PC-3 (cell line): Measurements from ENCODE around the gene SYT14. TPM values are rescaled to one million over a fixed set of nuclear protein-coding genes. Genes with fewer than 3 reads are reported as not detected.
A peak's percentile ranks its signal among the peaks of the same experiment; 100 is the strongest.

Experiments used
- ATAC-seq: fragments of 200-7000 bp; cut with Tn5 transposase; 2 replicates; pipeline ENCODE4 v1.9.1; 2020; ENCODE audit warnings: mild to moderate bottlenecking, moderate library complexity
- BruUV-seq: library from RNA; stranded (reverse); fragments of 400-500 nt; replicated peaks from 2 replicates; lab custom pipeline; 2021; lab: Mats Ljungman, UMichigan
- CTCF ChIA-PET: fragments of 300-600 bp; sonication (Branson Sonifier 250); formaldehyde crosslinking; loops from one replicate; lab custom pipeline; 2022; ENCODE audit warnings: antibody characterized with exemption; lab: Charles Lee
- POLR2A ChIA-PET: fragments of 300-600 bp; sonication (Branson Sonifier 250); formaldehyde crosslinking; loops from one replicate; lab custom pipeline; 2022; ENCODE audit warnings: antibody characterized with exemption; ENCODE audit not compliant: unreplicated experiment; lab: Charles Lee
- DNase-seq: peaks from one replicate; pipeline ENCODE4 v3.0.0-alpha.2; 2015
- H2AFZ ChIP-seq: fragments of 300-600 bp; sonication (generic); 2 replicates; pipeline ENCODE4 v1.6.0; 2016; ENCODE audit warnings: antibody characterized with exemption, low read length
- H3F3A ChIP-seq: fragments of 300-600 bp; sonication (generic); one replicate; pipeline ENCODE4 v1.6.0; 2017; ENCODE audit warnings: antibody characterized with exemption, low read length, control low read depth, mild to moderate bottlenecking; ENCODE audit not compliant: unreplicated experiment
- H3K27ac ChIP-seq: fragments of 300-600 bp; sonication (generic); 2 replicates; pipeline ENCODE4 v1.5.1; 2016; ENCODE audit warnings: mild to moderate bottlenecking, low read length
- H3K27me3 ChIP-seq: fragments of 300-600 bp; sonication (generic); 2 replicates; pipeline ENCODE4 v1.6.1; 2016; ENCODE audit warnings: low read length, mixed read lengths
- H3K36me3 ChIP-seq: fragments of 300-600 bp; sonication (generic); 2 replicates; pipeline ENCODE4 v1.6.1; 2016; ENCODE audit warnings: low read depth, mixed run types, low read length, mixed read lengths
- H3K4me1 ChIP-seq: fragments of 300-600 bp; sonication (generic); 2 replicates; pipeline ENCODE4 v1.5.1; 2016; ENCODE audit warnings: low read length; ENCODE audit not compliant: insufficient read depth
- H3K4me2 ChIP-seq: fragments of 300-600 bp; sonication (generic); 2 replicates; pipeline ENCODE4 v1.6.0; 2016; ENCODE audit warnings: low read length
- H3K4me3 ChIP-seq: fragments of 300-600 bp; sonication (generic); 2 replicates; pipeline ENCODE4 v1.5.1; 2016; ENCODE audit warnings: mild to moderate bottlenecking, low read length, mixed read lengths
- H3K79me2 ChIP-seq: fragments of 300-600 bp; sonication (generic); 2 replicates; pipeline ENCODE4 v1.6.1; 2017; ENCODE audit warnings: low read length, mixed read lengths
- H3K9ac ChIP-seq: fragments of 300-600 bp; sonication (generic); 2 replicates; pipeline ENCODE4 v1.6.0; 2016; ENCODE audit warnings: mild to moderate bottlenecking, low read length
- H3K9me2 ChIP-seq: fragments of 300-600 bp; sonication (generic); replicated peaks from 2 replicates; pipeline ENCODE4 v1.6.1; 2016; ENCODE audit warnings: mixed run types, low read length, mixed read lengths
- H3K9me3 ChIP-seq: fragments of 300-600 bp; sonication (generic); 2 replicates; pipeline ENCODE4 v1.6.1; 2016; ENCODE audit warnings: low read length, mixed read lengths
- H4K20me1 ChIP-seq: fragments of 300-600 bp; sonication (generic); 2 replicates; pipeline ENCODE4 v1.6.1; 2016; ENCODE audit warnings: low read length, mixed read lengths
- CTCF ChIP-seq: fragments of 300-600 bp; sonication (generic); conservative IDR thresholded peaks from 2 replicates; pipeline ENCODE4 v1.5.1; 2017; ENCODE audit warnings: antibody characterized with exemption, low read depth, mild to moderate bottlenecking, low read length
- EZH2 ChIP-seq: fragments of 300-600 bp; sonication (generic); IDR thresholded peaks from one replicate; pipeline ENCODE4 v1.6.1; 2017; ENCODE audit warnings: antibody characterized with exemption, mild to moderate bottlenecking, low read length; ENCODE audit not compliant: unreplicated experiment
- EZH2phosphoT487 ChIP-seq: fragments of 300-600 bp; sonication (generic); IDR thresholded peaks from 2 replicates; pipeline ENCODE4 v1.6.1; 2018; ENCODE audit warnings: mild to moderate bottlenecking, antibody characterized with exemption, low read length, borderline replicate concordance
- intact Hi-C: fragments of 100-400 bp; cut with micrococcal nuclease; formaldehyde crosslinking; loops from 2 replicates; pipeline ENCODE4 v1.9.0; 2023
- total RNA-seq: library from RNA; depleted of rRNA; stranded (reverse); fragments of >200 nt; gene quantifications from 2 replicates; pipeline ENCODE4 v1.2.3, GENCODE V29; 2014

SYT14 gene
- total RNA-seq, 1 experiment from 2014 or later = 5.2 TPM

- H3K9me2 ChIP-seq = no peaks in the 10 kb centered on the region
- ATAC-seq = peak; percentile 76
- no peaks in the 10 kb centered on the region for H4K20me1 ChIP-seq
- H3K4me1 ChIP-seq = 0 out of 2 replicates have a peak, but pooled peaks cover 5% of the 10 kb centered on the region
- H3K27me3 ChIP-seq = no peaks in the 10 kb centered on the region
- H2AFZ ChIP-seq = no peak overlapping the region
- DNase-seq = peak; percentile 95
- H3K4me2 ChIP-seq = no peak overlapping the region
- POLR2A ChIA-PET = no interaction called here
- no peaks in the 10 kb centered on the region for H3K36me3 ChIP-seq
- H3K4me3 ChIP-seq = no peak overlapping the region
- no peaks in the 10 kb centered on the region for H3K9me3 ChIP-seq
- intact Hi-C loops = loop anchor here (1.0 to 10.0 kb wide), 5 partner anchors 57 to 259 kb away; no protein-coding TSS in a partner anchor
- TF ChIP-seq EZH2 (no peak), EZH2phosphoT487 (no peak), CTCF (peak; percentile 91)
- no peak overlapping the region for H3K27ac ChIP-seq
- no peak overlapping the region for H3K9ac ChIP-seq
- no peaks in the 10 kb centered on the region for H3F3A ChIP-seq
- H3K79me2 ChIP-seq = no peaks in the 10 kb centered on the region
- BruUV-seq = no TSS peak
- CTCF ChIA-PET = interaction anchor here (0.6 kb wide), 1 partner anchor 106 kb away, joined by 3 read pairs; no protein-coding TSS in a partner anchor
Observed at GRCh38 chr1:210143465-210144062, 205.5 kb downstream of the SYT14 start.

GRCh38 chr1:210144736-210145135 lies 206.7 kb downstream of the SYT14 start:
- no peaks in the 10 kb centered on the region for H3K36me3 ChIP-seq
- ChIA-PET POLR2A (interaction anchor here (0.6 kb wide), 1 partner anchor 182 kb away, joined by 3 read pairs; no protein-coding TSS in a partner anchor), CTCF (no interaction called here)
- 0 out of 2 replicates have a peak, but pooled peaks cover 5% of the 10 kb centered on the region for H3K4me1 ChIP-seq
- no peaks in the 10 kb centered on the region for H3K27me3 ChIP-seq
- H3F3A ChIP-seq = no peaks in the 10 kb centered on the region
- H3K9me3 ChIP-seq = no peaks in the 10 kb centered on the region
- H3K4me2 ChIP-seq = no peak overlapping the region
- H3K9ac ChIP-seq = no peak overlapping the region
- ATAC-seq = peak; percentile 53
- no peak overlapping the region for H3K4me3 ChIP-seq
- no TSS peak for BruUV-seq
- H3K27ac ChIP-seq = no peak overlapping the region
- DNase-seq = peak; percentile 47
- no peaks in the 10 kb centered on the region for H3K9me2 ChIP-seq
- TF ChIP-seq EZH2phosphoT487 (no peak), EZH2 (no peak), CTCF (no peak)
- intact Hi-C loops = loop anchor here (5.0 to 10.0 kb wide), 3 partner anchors 93 to 258 kb away; no protein-coding TSS in a partner anchor
- no peaks in the 10 kb centered on the region for H3K79me2 ChIP-seq
- H4K20me1 ChIP-seq = no peaks in the 10 kb centered on the region
- no peak overlapping the region for H2AFZ ChIP-seq

DNA sequence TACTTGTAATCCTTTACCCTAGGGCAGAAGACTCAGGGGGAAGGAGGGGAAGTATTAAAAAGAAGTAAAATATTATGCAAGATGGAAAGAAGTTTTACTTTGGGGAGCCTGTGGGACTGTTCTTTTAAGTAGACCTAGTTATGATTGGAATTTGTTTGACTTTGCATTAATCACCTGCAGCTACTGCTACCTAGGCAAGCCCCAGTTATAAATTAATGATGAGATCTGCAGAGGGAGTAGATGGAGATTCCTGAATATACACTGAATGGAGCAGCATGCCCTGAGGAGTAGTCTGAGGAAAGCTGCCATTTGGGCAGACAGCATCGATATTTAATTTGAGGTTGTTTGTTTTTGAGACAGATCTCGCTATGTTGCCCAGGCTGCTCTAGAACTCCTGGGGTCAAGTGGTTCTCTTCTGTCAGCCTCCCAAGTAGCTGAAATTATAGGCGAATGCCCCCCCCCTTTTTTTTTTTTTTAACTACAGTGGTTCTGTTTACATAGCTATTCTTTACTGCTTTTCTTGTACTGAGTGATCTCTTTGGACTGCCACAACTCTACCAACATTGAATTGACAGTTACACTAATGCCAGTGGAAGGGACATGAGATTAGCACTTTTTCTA lies 213.1 kb downstream of the SYT14 start:
- no peaks in the 10 kb centered on the region for H3K79me2 ChIP-seq
- no peaks in the 10 kb centered on the region for H3K36me3 ChIP-seq
- no peaks in the 10 kb centered on the region for H3F3A ChIP-seq
- TF ChIP-seq EZH2phosphoT487 (no peak), EZH2 (no peak), CTCF (no peak)
- ChIA-PET POLR2A (no interaction called here), CTCF (no interaction called here)
- no peak overlapping the region for H3K9ac ChIP-seq
- H3K9me2 ChIP-seq = no peaks in the 10 kb centered on the region
- BruUV-seq = no TSS peak
- no peak overlapping the region for H2AFZ ChIP-seq
- no peaks in the 10 kb centered on the region for H3K4me1 ChIP-seq
- intact Hi-C loops = no loop called here
- H3K4me3 ChIP-seq = no peak overlapping the region
- no peak overlapping the region for H3K27ac ChIP-seq
- ATAC-seq (no peak), DNase-seq (no peak)
- no peaks in the 10 kb centered on the region for H3K27me3 ChIP-seq
- H3K9me3 ChIP-seq = no peaks in the 10 kb centered on the region
- no peaks in the 10 kb centered on the region for H4K20me1 ChIP-seq
- no peak overlapping the region for H3K4me2 ChIP-seq
